Measurements from ENCODE around the gene PTPRK. TPM values are rescaled to one million over a fixed set of nuclear protein-coding genes. Genes with fewer than 3 reads are reported as not detected.

PTPRK gene
- total and polyA plus RNA-seq, 10 of the 15 experiments (the other 5 are each of a cell fraction or from before 2014, with no cell fraction given), result 0.23 to 1.9 (median 0.55) TPM

DNA sequence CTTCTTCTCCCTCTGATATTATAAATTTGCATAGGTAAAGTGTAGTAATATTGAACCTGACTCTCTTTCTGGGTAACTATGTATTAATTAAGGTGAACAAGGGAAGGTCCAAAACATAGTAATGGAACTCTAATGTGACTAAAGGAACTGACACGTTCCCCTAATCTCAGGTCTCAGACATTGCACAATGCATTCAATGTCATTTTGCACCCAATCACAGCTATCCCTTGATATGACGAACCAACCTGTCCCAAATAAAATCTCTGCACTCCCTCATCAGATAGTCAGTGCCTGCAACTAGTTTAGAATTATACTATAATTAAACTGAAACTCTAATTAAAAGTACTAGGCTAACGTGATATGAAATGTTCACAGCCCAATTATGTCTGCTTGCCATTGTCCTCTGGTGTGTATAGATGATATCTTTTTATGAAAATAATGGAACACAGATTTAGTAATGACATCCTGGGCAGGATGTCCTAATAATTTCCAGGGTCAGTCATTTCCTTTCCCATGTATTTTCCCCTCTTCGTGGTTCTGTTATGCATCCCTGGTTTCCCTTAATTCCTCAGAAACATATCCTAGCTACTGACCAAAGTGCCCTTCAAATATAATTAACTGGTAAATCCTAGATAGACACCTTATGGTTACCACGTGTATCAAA, 36.8 kb downstream of the PTPRK start (continued):
- TF ChIP-seq MEF2A (IDR thresholded peaks at IDR 0.05; ENCODE audit: insufficient read depth, low read depth, low read length), result no peak

DNA sequence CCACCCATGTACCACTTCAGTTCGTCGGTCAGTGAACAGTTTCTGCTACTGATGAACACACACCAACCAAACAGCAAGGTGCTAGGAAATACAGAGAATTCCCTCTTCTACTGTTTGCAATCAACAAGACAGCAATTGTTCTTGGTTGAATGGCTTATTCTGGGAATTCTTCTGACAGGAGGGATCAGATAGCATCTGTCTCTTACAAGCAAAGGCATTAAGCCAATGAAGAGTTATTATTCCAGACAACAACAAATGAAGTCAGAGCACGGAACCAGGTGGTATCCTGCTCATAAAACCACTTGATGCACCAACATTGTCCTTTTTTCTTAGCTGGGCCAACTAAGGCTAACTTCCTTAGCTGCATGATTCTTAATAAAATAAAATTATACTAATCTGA, 37.8 kb downstream of the PTPRK start:
- ATAC-seq (no peak), FAIRE-seq (no peak), DNase-seq (ENCODE audit: low read depth, low spot score) (no peak)
- intact Hi-C loops (cut with micrococcal nuclease; ENCODE audit: unreplicated experiment) (no loop called here), in situ Hi-C loops (cut with MboI) (no loop called here)
- Histone ChIP-seq H3K4me2 (ENCODE audit: control insufficient read depth, insufficient read depth) (no peak overlapping the region), H3K4me3 (no peak overlapping the region), H3K9me3 (replicated peaks; ENCODE audit: control insufficient read depth, insufficient read depth, low read length) (no peaks in the 10 kb centered on the region), H3K9ac (ENCODE audit: control insufficient read depth, insufficient read depth, low read length) (no peak overlapping the region), H3K79me2 (ENCODE audit: control insufficient read depth, insufficient read depth, low read length) (no peaks in the 10 kb centered on the region), H3K27me3 (replicated peaks in 1 of 2; ENCODE audit: control insufficient read depth in 2 of 2, insufficient read depth in 2 of 2, low read length in 1 of 2) (no peaks in the 10 kb centered on the region), H3K36me3 (ENCODE audit: control insufficient read depth in 2 of 2, insufficient read depth in 2 of 2, low read length in 1 of 2) (no peaks in the 10 kb centered on the region), H3K27ac (ENCODE audit: control insufficient read depth, insufficient read depth) (no peak overlapping the region), H3K4me1 (ENCODE audit: control insufficient read depth, insufficient read depth, low read length) (no peaks in the 10 kb centered on the region), H2AFZ (ENCODE audit: control insufficient read depth, low read depth, low read length) (no peak overlapping the region), H4K20me1 (ENCODE audit: control insufficient read depth, insufficient read depth) (no peaks in the 10 kb centered on the region)
- TF ChIP-seq SUPT20H (IDR thresholded peaks at IDR 0.05; ENCODE audit: borderline replicate concordance, control insufficient read depth, low read depth, low read length) (no peak), YY1 (IDR thresholded peaks at IDR 0.05; ENCODE audit: low read depth, low read length) (no peak), SUZ12 (IDR thresholded peaks at IDR 0.05; ENCODE audit: unreplicated experiment) (no peak), JUNB (IDR thresholded peaks at IDR 0.05) (no peak), IRF4 (IDR thresholded peaks at IDR 0.05; ENCODE audit: low read depth, low read length) (no peak), BHLHE40 (IDR thresholded peaks at IDR 0.05; ENCODE audit: borderline replicate concordance in 1 of 2, low read depth in 2 of 2, low read length in 1 of 2) (no peak), ATF7 (IDR thresholded peaks at IDR 0.05; ENCODE audit: low read depth) (no peak), CREM (IDR thresholded peaks at IDR 0.05; ENCODE audit: low read depth) (no peak), MTA2 (IDR thresholded peaks at IDR 0.05; ENCODE audit: low read depth) (no peak), TCF12 (IDR thresholded peaks at IDR 0.05; ENCODE audit: low read depth, low read length) (no peak), CHD4 (IDR thresholded peaks at IDR 0.05) (no peak), HDAC2 (IDR thresholded peaks at IDR 0.05) (no peak), ZNF384 (IDR thresholded peaks at IDR 0.05; ENCODE audit: borderline replicate concordance, low read depth, low read length) (no peak), NRF1 (conservative IDR thresholded peaks at IDR 0.05; ENCODE audit: low read depth, low read length) (no peak), CEBPB (IDR thresholded peaks at IDR 0.05; ENCODE audit: borderline replicate concordance in 1 of 2, low read depth in 2 of 2, low read length in 2 of 2) (no peak), NBN (IDR thresholded peaks at IDR 0.05) (no peak)
- TF ChIP-seq, protein P1, sequence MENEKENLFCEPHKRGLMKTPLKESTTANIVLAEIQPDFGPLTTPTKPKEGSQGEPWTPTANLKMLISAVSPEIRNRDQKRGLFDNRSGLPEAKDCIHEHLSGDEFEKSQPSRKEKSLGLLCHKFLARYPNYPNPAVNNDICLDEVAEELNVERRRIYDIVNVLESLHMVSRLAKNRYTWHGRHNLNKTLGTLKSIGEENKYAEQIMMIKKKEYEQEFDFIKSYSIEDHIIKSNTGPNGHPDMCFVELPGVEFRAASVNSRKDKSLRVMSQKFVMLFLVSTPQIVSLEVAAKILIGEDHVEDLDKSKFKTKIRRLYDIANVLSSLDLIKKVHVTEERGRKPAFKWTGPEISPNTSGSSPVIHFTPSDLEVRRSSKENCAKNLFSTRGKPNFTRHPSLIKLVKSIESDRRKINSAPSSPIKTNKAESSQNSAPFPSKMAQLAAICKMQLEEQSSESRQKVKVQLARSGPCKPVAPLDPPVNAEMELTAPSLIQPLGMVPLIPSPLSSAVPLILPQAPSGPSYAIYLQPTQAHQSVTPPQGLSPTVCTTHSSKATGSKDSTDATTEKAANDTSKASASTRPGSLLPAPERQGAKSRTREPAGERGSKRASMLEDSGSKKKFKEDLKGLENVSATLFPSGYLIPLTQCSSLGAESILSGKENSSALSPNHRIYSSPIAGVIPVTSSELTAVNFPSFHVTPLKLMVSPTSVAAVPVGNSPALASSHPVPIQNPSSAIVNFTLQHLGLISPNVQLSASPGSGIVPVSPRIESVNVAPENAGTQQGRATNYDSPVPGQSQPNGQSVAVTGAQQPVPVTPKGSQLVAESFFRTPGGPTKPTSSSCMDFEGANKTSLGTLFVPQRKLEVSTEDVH (IDR thresholded peaks at IDR 0.05; ENCODE audit: low read depth, partially characterized antibody), result no peak
- TF ChIP-seq, protein P2, sequence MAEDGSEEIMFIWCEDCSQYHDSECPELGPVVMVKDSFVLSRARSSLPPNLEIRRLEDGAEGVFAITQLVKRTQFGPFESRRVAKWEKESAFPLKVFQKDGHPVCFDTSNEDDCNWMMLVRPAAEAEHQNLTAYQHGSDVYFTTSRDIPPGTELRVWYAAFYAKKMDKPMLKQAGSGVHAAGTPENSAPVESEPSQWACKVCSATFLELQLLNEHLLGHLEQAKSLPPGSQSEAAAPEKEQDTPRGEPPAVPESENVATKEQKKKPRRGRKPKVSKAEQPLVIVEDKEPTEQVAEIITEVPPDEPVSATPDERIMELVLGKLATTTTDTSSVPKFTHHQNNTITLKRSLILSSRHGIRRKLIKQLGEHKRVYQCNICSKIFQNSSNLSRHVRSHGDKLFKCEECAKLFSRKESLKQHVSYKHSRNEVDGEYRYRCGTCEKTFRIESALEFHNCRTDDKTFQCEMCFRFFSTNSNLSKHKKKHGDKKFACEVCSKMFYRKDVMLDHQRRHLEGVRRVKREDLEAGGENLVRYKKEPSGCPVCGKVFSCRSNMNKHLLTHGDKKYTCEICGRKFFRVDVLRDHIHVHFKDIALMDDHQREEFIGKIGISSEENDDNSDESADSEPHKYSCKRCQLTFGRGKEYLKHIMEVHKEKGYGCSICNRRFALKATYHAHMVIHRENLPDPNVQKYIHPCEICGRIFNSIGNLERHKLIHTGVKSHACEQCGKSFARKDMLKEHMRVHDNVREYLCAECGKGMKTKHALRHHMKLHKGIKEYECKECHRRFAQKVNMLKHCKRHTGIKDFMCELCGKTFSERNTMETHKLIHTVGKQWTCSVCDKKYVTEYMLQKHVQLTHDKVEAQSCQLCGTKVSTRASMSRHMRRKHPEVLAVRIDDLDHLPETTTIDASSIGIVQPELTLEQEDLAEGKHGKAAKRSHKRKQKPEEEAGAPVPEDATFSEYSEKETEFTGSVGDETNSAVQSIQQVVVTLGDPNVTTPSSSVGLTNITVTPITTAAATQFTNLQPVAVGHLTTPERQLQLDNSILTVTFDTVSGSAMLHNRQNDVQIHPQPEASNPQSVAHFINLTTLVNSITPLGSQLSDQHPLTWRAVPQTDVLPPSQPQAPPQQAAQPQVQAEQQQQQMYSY (CRISPR knock-in tag; IDR thresholded peaks at IDR 0.05), result no peak
- ChIA-PET SMC1A (ENCODE audit: uncharacterized antibody, unreplicated experiment) (no interaction called here), RAD21 (ENCODE audit: unreplicated experiment) (no interaction called here), POLR2A (no interaction called here), CTCF (no interaction called here)
- BruUV-seq (replicated peaks), result no TSS peak
- WGBS (ENCODE audit: insufficient coverage, insufficient replicate concordance, low lambda C conversion rate, missing lambda C conversion rate), result 11% methylated on average over 3 of the region's 3 CpGs

Measured in GM12878 (cell line).